ENCODE data around the gene FBXO46. TPM values are rescaled to one million over a fixed set of nuclear protein-coding genes. Genes with fewer than 3 reads are reported as not detected.

FBXO46 gene
- total RNA-seq, 2 donors from 2014 or later, result 9.9 to 15.0 TPM

DNA sequence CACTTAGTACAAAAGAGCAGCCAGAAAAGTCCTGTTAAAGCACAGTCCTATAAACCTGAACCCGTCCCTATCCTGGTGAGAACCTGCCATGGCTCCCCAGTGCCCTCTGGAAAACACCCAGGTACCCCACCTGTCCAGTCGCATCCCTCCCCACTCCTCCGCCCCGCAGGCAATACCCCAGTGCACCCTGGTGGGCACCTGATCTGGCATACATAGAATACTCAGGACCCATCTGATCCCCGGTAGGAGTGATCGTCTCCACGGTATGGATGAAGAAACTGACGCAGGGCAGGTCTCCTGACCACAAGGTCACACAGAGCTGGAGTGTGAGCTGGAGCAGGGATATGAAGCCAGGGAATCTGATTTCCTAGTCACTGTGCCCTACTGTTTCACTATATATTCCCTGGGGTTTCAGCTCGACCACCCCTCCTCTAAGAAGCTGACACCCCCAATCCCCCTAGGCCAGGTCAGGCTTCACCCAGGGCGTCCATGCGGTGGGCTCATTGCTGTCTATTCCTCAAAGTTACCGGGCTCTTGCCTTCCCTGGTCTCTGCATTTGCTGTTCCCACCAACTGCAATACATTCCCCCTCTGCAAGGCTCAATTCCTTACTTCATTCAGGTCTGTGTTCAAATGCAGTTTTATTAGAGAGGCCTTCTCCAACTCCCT, 12.6 kb downstream of the FBXO46 start:
- peaks cover 14 to 17% of the 10 kb centered on the region in 2 donors for H3K4me1 ChIP-seq (ENCODE audit: control insufficient read depth in 1 of 2, low read depth in 2 of 2)
- H3K4me3 ChIP-seq, result peak overlapping the region; percentile 81
- H3K27me3 ChIP-seq (replicated peaks; ENCODE audit: insufficient read depth), result no peaks in the 10 kb centered on the region
- no peak for ATAC-seq (ENCODE audit: insufficient number of reproducible peaks, low FRiP score, low read depth)
- peak overlapping the region; percentile 80 to 89 for H3K27ac ChIP-seq
- H3K36me3 ChIP-seq, result peaks cover 6% of the 10 kb centered on the region
- no peaks in the 10 kb centered on the region for H3K9me3 ChIP-seq
- TF ChIP-seq, protein P1, sequence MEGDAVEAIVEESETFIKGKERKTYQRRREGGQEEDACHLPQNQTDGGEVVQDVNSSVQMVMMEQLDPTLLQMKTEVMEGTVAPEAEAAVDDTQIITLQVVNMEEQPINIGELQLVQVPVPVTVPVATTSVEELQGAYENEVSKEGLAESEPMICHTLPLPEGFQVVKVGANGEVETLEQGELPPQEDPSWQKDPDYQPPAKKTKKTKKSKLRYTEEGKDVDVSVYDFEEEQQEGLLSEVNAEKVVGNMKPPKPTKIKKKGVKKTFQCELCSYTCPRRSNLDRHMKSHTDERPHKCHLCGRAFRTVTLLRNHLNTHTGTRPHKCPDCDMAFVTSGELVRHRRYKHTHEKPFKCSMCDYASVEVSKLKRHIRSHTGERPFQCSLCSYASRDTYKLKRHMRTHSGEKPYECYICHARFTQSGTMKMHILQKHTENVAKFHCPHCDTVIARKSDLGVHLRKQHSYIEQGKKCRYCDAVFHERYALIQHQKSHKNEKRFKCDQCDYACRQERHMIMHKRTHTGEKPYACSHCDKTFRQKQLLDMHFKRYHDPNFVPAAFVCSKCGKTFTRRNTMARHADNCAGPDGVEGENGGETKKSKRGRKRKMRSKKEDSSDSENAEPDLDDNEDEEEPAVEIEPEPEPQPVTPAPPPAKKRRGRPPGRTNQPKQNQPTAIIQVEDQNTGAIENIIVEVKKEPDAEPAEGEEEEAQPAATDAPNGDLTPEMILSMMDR (IDR thresholded peaks at IDR 0.05), result no peak
- DNase-seq (ENCODE audit: low spot score), result no peak

GRCh38 chr19:45717131-45717982, 13.3 kb downstream of the FBXO46 start:
- DNase-seq (ENCODE audit: low spot score), result peak; percentile 96
- peak; percentile 98 for ATAC-seq (ENCODE audit: insufficient number of reproducible peaks, low FRiP score, low read depth)
- peaks cover 14 to 17% of the 10 kb centered on the region in 2 donors for H3K4me1 ChIP-seq (ENCODE audit: control insufficient read depth in 1 of 2, low read depth in 2 of 2)
- H3K27ac ChIP-seq, result peak overlapping the region; percentile 80 to 89
- H3K9me3 ChIP-seq, result no peaks in the 10 kb centered on the region
- TF ChIP-seq, protein P1 (IDR thresholded peaks at IDR 0.05), result peak; percentile 19
- H3K36me3 ChIP-seq, result peaks cover 10% of the 10 kb centered on the region
- peak overlapping the region; percentile 81 for H3K4me3 ChIP-seq
- H3K27me3 ChIP-seq (replicated peaks; ENCODE audit: insufficient read depth), result no peaks in the 10 kb centered on the region

GRCh38 chr19:45716359-45717130, 14.2 kb downstream of the FBXO46 start:
- Histone ChIP-seq H3K36me3 (peaks cover 15% of the 10 kb centered on the region), H3K27ac (peak overlapping the region; percentile 72 to 80), H3K4me1 (ENCODE audit: control insufficient read depth in 1 of 2, low read depth in 2 of 2) (peaks cover 14 to 17% of the 10 kb centered on the region in 2 donors), H3K27me3 (replicated peaks; ENCODE audit: insufficient read depth) (no peaks in the 10 kb centered on the region), H3K4me3 (peak overlapping the region; percentile 81), H3K9me3 (no peaks in the 10 kb centered on the region)
- ATAC-seq (ENCODE audit: insufficient number of reproducible peaks, low FRiP score, low read depth) (no peak), DNase-seq (ENCODE audit: low spot score) (no peak)
- TF ChIP-seq, protein P1 (IDR thresholded peaks at IDR 0.05), result no peak

DNA sequence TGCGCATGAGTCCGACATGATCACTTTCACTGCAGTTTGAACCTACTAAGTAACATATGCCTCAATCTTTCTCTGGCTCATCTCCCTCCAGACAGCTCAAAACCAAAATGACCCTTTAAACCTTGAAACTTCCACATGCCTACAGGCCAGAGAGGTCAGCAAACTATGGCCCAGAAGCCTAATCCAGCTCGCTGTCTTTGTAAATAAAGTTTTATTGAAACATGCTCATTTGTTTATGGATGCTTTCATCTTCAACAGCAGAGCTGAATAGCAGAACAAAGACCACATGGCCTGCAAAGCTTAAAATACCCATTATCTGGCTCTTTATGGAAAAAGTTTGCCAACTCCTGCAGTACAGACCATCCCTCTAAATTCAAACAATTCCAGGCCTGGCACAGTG, 15.6 kb downstream of the FBXO46 start:
- peaks cover 14 to 17% of the 10 kb centered on the region in 2 donors for H3K4me1 ChIP-seq (ENCODE audit: control insufficient read depth in 1 of 2, low read depth in 2 of 2)
- H3K9me3 ChIP-seq, result no peaks in the 10 kb centered on the region
- no peak for DNase-seq (ENCODE audit: low spot score)
- TF ChIP-seq, protein P1 (IDR thresholded peaks at IDR 0.05), result no peak
- no peak overlapping the region for H3K27ac ChIP-seq
- H3K4me3 ChIP-seq, result no peak overlapping the region
- ATAC-seq (ENCODE audit: insufficient number of reproducible peaks, low FRiP score, low read depth), result no peak
- no peaks in the 10 kb centered on the region for H3K27me3 ChIP-seq (replicated peaks; ENCODE audit: insufficient read depth)
- H3K36me3 ChIP-seq, result peaks cover 20% of the 10 kb centered on the region
